Osteocyte (in vitro differentiated cells): ENCODE results near the gene CRTC3. TPM values are rescaled to one million over a fixed set of nuclear protein-coding genes. Genes with fewer than 3 reads are reported as not detected.
A peak's percentile ranks its signal among the peaks of the same experiment; 100 is the strongest.

Experiments
- DNase-seq: peaks from one replicate; pipeline ENCODE4 v3.0.0; 2021; ENCODE audit warnings: mixed read lengths; ENCODE audit not compliant: unreplicated experiment; ENCODE audit errors: extremely low spot score
- H3K27ac Mint-ChIP-seq: one replicate; pipeline ENCODE4 v1.8.0; 2021; ENCODE audit warnings: mild to moderate bottlenecking, mixed read lengths; ENCODE audit not compliant: unreplicated experiment
- H3K27me3 Mint-ChIP-seq: one replicate; pipeline ENCODE4 v1.8.0; 2021; ENCODE audit warnings: mixed read lengths; ENCODE audit not compliant: unreplicated experiment
- H3K36me3 Mint-ChIP-seq: one replicate; pipeline ENCODE4 v1.8.0; 2021; ENCODE audit warnings: mixed read lengths; ENCODE audit not compliant: unreplicated experiment
- H3K4me1 Mint-ChIP-seq: one replicate; pipeline ENCODE4 v1.8.0; 2021; ENCODE audit warnings: mixed read lengths; ENCODE audit not compliant: unreplicated experiment
- H3K4me3 Mint-ChIP-seq: one replicate; pipeline ENCODE4 v1.8.0; 2021; ENCODE audit warnings: mild to moderate bottlenecking, moderate library complexity, mixed read lengths; ENCODE audit not compliant: unreplicated experiment
- H3K9me3 Mint-ChIP-seq: one replicate; pipeline ENCODE4 v1.8.0; 2021; ENCODE audit warnings: mixed read lengths; ENCODE audit not compliant: unreplicated experiment
- total RNA-seq: library from RNA; stranded (reverse); gene quantifications from 2 replicates; pipeline ENCODE4 v1.2.1, GENCODE V29; 2021
- TF ChIP-seq, protein P1 (sequence below): fragments of 200-600 bp; sonication (generic); IDR thresholded peaks from 2 replicates; pipeline ENCODE4 v1.5.0; 2021; ENCODE audit warnings: antibody characterized with exemption, mild to moderate bottlenecking, moderate library complexity

Gene CRTC3
- total RNA-seq, 1 donor from 2014 or later: 48.6 TPM

DNA sequence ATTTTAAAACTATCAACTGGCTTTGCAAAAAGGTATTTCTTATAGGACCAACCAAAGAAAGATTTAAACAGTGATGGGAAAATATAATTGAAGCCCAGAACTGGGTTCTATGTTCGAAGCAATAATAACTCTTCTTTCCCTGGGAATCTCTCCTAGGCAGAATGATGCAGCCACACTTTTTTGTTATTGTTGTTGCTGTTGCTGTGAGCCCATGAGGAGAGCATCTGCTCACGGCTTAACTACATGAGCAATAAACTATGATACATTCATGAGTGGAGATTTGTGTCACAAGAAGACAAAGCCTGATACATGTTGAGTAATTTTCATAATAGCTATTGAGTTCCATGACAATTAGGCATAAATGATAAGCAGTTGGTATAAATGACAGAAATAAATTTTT, 80.5 kb downstream of the CRTC3 start:
- Mint-ChIP-seq H3K4me1 (peaks cover 23% of the 10 kb centered on the region), H3K27ac (peak overlapping the region; percentile 24), H3K4me3 (no peak overlapping the region), H3K36me3 (peaks cover 33% of the 10 kb centered on the region), H3K27me3 (no peaks in the 10 kb centered on the region), H3K9me3 (no peaks in the 10 kb centered on the region)
- DNase-seq: no peak
- TF ChIP-seq, protein P1, sequence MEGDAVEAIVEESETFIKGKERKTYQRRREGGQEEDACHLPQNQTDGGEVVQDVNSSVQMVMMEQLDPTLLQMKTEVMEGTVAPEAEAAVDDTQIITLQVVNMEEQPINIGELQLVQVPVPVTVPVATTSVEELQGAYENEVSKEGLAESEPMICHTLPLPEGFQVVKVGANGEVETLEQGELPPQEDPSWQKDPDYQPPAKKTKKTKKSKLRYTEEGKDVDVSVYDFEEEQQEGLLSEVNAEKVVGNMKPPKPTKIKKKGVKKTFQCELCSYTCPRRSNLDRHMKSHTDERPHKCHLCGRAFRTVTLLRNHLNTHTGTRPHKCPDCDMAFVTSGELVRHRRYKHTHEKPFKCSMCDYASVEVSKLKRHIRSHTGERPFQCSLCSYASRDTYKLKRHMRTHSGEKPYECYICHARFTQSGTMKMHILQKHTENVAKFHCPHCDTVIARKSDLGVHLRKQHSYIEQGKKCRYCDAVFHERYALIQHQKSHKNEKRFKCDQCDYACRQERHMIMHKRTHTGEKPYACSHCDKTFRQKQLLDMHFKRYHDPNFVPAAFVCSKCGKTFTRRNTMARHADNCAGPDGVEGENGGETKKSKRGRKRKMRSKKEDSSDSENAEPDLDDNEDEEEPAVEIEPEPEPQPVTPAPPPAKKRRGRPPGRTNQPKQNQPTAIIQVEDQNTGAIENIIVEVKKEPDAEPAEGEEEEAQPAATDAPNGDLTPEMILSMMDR: no peak

DNA sequence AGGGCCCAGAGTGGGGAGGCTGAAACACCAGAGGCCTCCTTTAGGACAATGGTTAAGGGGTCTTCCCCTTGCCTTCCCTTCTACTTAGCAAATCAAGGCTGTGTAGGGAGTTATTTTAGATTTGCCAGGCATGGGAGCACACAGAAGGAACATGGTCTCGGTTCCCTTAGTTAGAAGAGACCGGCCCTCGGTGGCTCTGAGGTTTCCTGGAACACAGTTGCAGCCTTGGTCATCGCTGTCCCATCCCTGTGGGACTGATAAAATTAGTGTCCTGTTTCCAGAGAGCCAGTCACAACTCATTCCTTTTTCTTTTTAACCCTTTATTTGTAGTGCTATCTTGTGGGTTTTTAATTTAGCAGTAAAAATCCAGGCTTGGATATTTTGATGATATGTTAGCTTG, 81.4 kb downstream of the CRTC3 start:
- no peaks in the 10 kb centered on the region for H3K9me3 Mint-ChIP-seq
- H3K36me3 Mint-ChIP-seq: peaks cover 31% of the 10 kb centered on the region
- H3K27ac Mint-ChIP-seq: no peak overlapping the region
- H3K27me3 Mint-ChIP-seq: no peaks in the 10 kb centered on the region
- H3K4me1 Mint-ChIP-seq: peaks cover 23% of the 10 kb centered on the region
- DNase-seq: no peak
- H3K4me3 Mint-ChIP-seq: no peak overlapping the region
- TF ChIP-seq, protein P1: no peak

DNA sequence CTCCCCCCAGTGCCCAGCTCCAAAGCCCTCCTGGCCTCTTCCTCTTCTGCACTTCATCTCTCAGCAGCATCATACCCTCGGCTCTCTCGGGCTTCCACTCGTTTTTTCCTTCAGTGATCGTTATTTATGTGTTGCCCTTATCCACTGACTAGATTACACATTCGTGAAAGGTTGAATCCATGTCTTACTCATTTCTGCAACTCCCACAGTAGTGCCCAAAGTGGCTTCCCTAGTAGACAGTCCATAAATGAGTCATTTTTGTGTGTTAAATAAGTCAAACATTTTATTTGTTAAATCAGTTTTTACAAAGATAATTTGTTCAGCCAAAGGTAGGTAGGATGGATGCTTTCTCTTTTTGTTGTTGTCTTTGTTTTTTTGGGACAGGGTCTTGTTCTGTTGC, 87.4 kb downstream of the CRTC3 start:
- TF ChIP-seq, protein P1: no peak
- Mint-ChIP-seq H3K4me1 (no peaks in the 10 kb centered on the region), H3K36me3 (peaks cover 41% of the 10 kb centered on the region), H3K27me3 (no peaks in the 10 kb centered on the region), H3K27ac (no peak overlapping the region), H3K4me3 (no peak overlapping the region), H3K9me3 (no peaks in the 10 kb centered on the region)
- DNase-seq: no peak

DNA sequence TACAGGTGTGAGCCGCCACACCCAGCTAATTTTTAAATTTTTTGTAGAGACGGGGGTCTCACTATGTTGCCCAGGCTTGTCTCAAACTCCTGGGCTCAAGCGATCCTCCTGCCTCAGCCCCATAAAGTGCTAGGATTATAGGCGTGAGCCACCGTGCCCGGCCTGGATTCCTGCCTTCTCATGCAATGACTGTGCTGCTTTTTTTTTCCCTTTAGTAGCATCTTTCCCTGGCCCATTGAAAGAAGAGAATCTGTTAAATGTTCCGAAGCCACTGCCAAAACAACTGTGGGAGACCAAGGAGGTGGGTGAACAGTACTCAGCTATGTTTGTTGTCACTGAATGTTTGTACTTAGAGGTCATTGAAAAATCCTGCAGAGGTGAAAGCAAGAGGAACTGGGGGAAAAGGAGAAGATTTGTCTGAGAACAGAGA, 88.0 kb downstream of the CRTC3 start:
- no peaks in the 10 kb centered on the region for H3K9me3 Mint-ChIP-seq
- H3K27me3 Mint-ChIP-seq: no peaks in the 10 kb centered on the region
- no peak overlapping the region for H3K4me3 Mint-ChIP-seq
- TF ChIP-seq, protein P1: no peak
- no peaks in the 10 kb centered on the region for H3K4me1 Mint-ChIP-seq
- no peak for DNase-seq
- no peak overlapping the region for H3K27ac Mint-ChIP-seq
- H3K36me3 Mint-ChIP-seq: peaks cover 41% of the 10 kb centered on the region

DNA sequence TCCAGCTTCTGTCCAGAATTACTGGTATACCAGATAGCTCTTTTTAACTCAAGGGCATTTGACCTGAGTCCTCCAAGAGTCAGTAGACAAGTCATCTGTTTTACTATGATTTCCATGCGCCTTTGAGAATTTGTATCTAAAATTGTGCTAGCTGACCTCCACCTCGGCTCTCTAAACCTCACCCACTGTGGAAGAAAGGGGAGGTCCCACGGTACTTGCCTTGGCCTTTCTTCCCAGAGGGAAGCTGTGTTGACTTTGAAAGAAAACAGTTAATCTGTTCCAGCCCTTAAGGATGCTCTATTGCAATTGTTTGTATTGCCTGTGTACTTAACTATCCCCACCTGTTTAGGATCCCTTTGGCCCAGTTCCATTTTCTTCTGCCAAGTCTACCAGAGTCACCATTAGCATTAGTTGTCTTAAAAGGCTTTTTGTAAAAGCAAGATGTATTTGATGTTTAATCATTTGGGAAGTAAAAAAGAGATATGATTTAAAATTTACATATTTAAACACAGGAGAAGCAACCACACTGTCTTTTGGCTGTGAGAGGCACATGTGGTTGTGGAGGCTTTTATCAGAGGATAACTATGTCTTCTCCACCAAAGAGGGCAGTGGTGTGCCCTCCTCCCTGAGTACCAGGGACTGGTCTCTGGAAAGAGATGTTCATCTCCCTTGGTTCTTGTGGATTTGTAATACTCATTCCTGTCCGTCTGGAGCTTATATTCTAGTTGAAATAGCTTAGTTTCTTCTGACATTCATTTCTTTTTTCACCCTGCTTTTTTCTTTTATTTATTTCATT, 88.8 kb downstream of the CRTC3 start:
- peaks cover 41% of the 10 kb centered on the region for H3K36me3 Mint-ChIP-seq
- no peak overlapping the region for H3K4me3 Mint-ChIP-seq
- TF ChIP-seq, protein P1: no peak
- DNase-seq: no peak
- no peaks in the 10 kb centered on the region for H3K9me3 Mint-ChIP-seq
- H3K4me1 Mint-ChIP-seq: no peaks in the 10 kb centered on the region
- no peak overlapping the region for H3K27ac Mint-ChIP-seq
- no peaks in the 10 kb centered on the region for H3K27me3 Mint-ChIP-seq
